ENCODE data around the gene TIAM2.

The TIAM2 gene

GRCh38 chr6:155291291-155291690, 296.2 kb downstream of the TIAM2 start:
- Histone ChIP-seq H3K9me3 (ENCODE audit: severe bottlenecking) (no peaks in the 10 kb centered on the region), H3K36me3 (peaks cover 24% of the 10 kb centered on the region), H3K27me3 (ENCODE audit: insufficient read depth, low read depth, severe bottlenecking) (no peaks in the 10 kb centered on the region), H3K27ac (no peak overlapping the region), H3K4me3 (ENCODE audit: low read depth, low read length) (no peak overlapping the region)
- DNase-seq = no peak
- TF ChIP-seq CTCF (IDR thresholded peaks at IDR 0.05; ENCODE audit: low read depth, low read length) = no peak

- peaks cover 31% of the 10 kb centered on the region for H3K36me3 ChIP-seq
- no peak for DNase-seq
- H3K27ac ChIP-seq = no peak overlapping the region
- no peak overlapping the region for H3K4me3 ChIP-seq (ENCODE audit: low read depth, low read length)
- TF ChIP-seq CTCF (IDR thresholded peaks at IDR 0.05; ENCODE audit: low read depth, low read length) = no peak
- no peaks in the 10 kb centered on the region for H3K9me3 ChIP-seq (ENCODE audit: severe bottlenecking)
- H3K27me3 ChIP-seq (ENCODE audit: insufficient read depth, low read depth, severe bottlenecking) = no peaks in the 10 kb centered on the region
Measured at GRCh38 chr6:155292711-155293110, 297.6 kb downstream of the TIAM2 start.

- Histone ChIP-seq H3K27me3 (ENCODE audit: insufficient read depth, low read depth, severe bottlenecking) (no peaks in the 10 kb centered on the region), H3K27ac (no peak overlapping the region), H3K4me3 (ENCODE audit: low read depth, low read length) (no peak overlapping the region), H3K36me3 (peaks cover 23% of the 10 kb centered on the region), H3K9me3 (ENCODE audit: severe bottlenecking) (no peaks in the 10 kb centered on the region)
- no peak for TF ChIP-seq CTCF (IDR thresholded peaks at IDR 0.05; ENCODE audit: low read depth, low read length)
- DNase-seq = no peak
Measured at GRCh38 chr6:155297669-155298068, 302.6 kb downstream of the TIAM2 start.

- Histone ChIP-seq H3K9me3 (ENCODE audit: severe bottlenecking) (no peaks in the 10 kb centered on the region), H3K27me3 (ENCODE audit: insufficient read depth, low read depth, severe bottlenecking) (no peaks in the 10 kb centered on the region), H3K36me3 (peaks cover 14% of the 10 kb centered on the region), H3K4me3 (ENCODE audit: low read depth, low read length) (no peak overlapping the region), H3K27ac (no peak overlapping the region)
- TF ChIP-seq CTCF (IDR thresholded peaks at IDR 0.05; ENCODE audit: low read depth, low read length) = no peak
- no peak for DNase-seq
Measured at GRCh38 chr6:155301867-155302266, 306.8 kb downstream of the TIAM2 start.

- H3K4me3 ChIP-seq (ENCODE audit: low read depth, low read length) = no peak overlapping the region
- H3K9me3 ChIP-seq (ENCODE audit: severe bottlenecking) = no peaks in the 10 kb centered on the region
- no peaks in the 10 kb centered on the region for H3K27me3 ChIP-seq (ENCODE audit: insufficient read depth, low read depth, severe bottlenecking)
- no peak for DNase-seq
- H3K27ac ChIP-seq = no peak overlapping the region
- H3K36me3 ChIP-seq = peaks cover 21% of the 10 kb centered on the region
- TF ChIP-seq CTCF (IDR thresholded peaks at IDR 0.05; ENCODE audit: low read depth, low read length) = no peak
Measured at GRCh38 chr6:155303361-155303870, 308.3 kb downstream of the TIAM2 start.

- no peak for DNase-seq
- Histone ChIP-seq H3K9me3 (ENCODE audit: severe bottlenecking) (no peaks in the 10 kb centered on the region), H3K4me3 (ENCODE audit: low read depth, low read length) (no peak overlapping the region), H3K27me3 (ENCODE audit: insufficient read depth, low read depth, severe bottlenecking) (no peaks in the 10 kb centered on the region), H3K36me3 (peaks cover 39% of the 10 kb centered on the region), H3K27ac (no peak overlapping the region)
- TF ChIP-seq CTCF (IDR thresholded peaks at IDR 0.05; ENCODE audit: low read depth, low read length) = no peak
Measured at GRCh38 chr6:155306958-155307357, 311.8 kb downstream of the TIAM2 start.

Measured in WERI-Rb-1 (cell line).